Gastroesophageal sphincter (tissue), 4 donors: ENCODE results near the gene CGNL1. TPM values are rescaled to one million over a fixed set of nuclear protein-coding genes. Genes with fewer than 3 reads are reported as not detected.

Experiments
- ATAC-seq: fragments of 150-250 bp; one replicate; pipeline ENCODE4 v1.9.1; 2016; ENCODE audit warnings: mild to moderate bottlenecking, moderate library complexity
- H3K27ac ChIP-seq, 4 donors: fragments of 200-600 bp; sonication (generic) in 3 of 4; 1 replicate in 3 of 4; 2 replicates in 1 of 4; pipeline ENCODE4 v1.5.1; 2016 to 2019
- H3K27me3 ChIP-seq: fragments of 200-600 bp; sonication (generic); one replicate; pipeline ENCODE4 v1.5.1; 2019
- H3K36me3 ChIP-seq, 2 donors: fragments of 200-600 bp; sonication (generic); one replicate each; pipeline ENCODE4 v1.5.1; 2019; ENCODE audit warnings: control low read depth in 1 of 2
- H3K4me1 ChIP-seq, 3 donors: fragments of 200-600 bp; sonication (generic); 1 replicate in 2 of 3; 2 replicates in 1 of 3; pipeline ENCODE4 v1.5.1; 2016 to 2019; ENCODE audit warnings: control low read depth in 2 of 3
- H3K4me3 ChIP-seq, 2 donors: fragments of 200-600 bp; sonication (generic); one replicate each; pipeline ENCODE4 v1.5.1; 2019; ENCODE audit warnings: mild to moderate bottlenecking in 1 of 2, moderate library complexity in 1 of 2
- H3K9me3 ChIP-seq, 3 donors: fragments of 200-600 bp; sonication (generic); one replicate each; pipeline ENCODE4 v1.5.1; 2017 to 2019; ENCODE audit warnings: control low read depth in 2 of 3
- CTCF ChIP-seq, 4 experiments: fragments of 200-600 bp in 2 of 4; fragments of 450-650 bp in 2 of 4; sonication (generic) in 1 of 4; IDR thresholded peaks; one replicate each; pipeline ENCODE4 v1.5.1; 2017 to 2019; ENCODE audit warnings: antibody characterized with exemption in 4 of 4, mild to moderate bottlenecking in 2 of 4, moderate library complexity in 2 of 4
- EP300 ChIP-seq: sonication (generic); formaldehyde crosslinking; IDR thresholded peaks from one replicate; pipeline ENCODE4 v1.6.1; 2017; ENCODE audit warnings: antibody characterized with exemption, mild to moderate bottlenecking
- POLR2A ChIP-seq, 2 donors: fragments of 450-650 bp; IDR thresholded peaks; one replicate each; pipeline ENCODE4 v1.6.1; 2017; ENCODE audit warnings: antibody characterized with exemption in 2 of 2, mild to moderate bottlenecking in 2 of 2, moderate library complexity in 1 of 2
- POLR2AphosphoS5 ChIP-seq: sonication (generic); formaldehyde crosslinking; IDR thresholded peaks from one replicate; pipeline ENCODE4 v1.6.1; 2017; ENCODE audit warnings: antibody characterized with exemption
- WGBS, 2 donors: methylation state at CpG; one replicate each; pipeline ENCODE4 v1.1.5; 2018; ENCODE audit warnings: low coverage in 1 of 2; 5-methylcytosine and 5-hydroxymethylcytosine counted together
- total RNA-seq, 4 donors: library from RNA; depleted of rRNA; stranded (reverse); fragments of >200 nt; gene quantifications; one replicate each; pipeline ENCODE4 v1.1.0, GENCODE V29; 2016

CGNL1 gene
- total RNA-seq, 4 donors from 2014 or later: 8.5 to 36.4 (median 16.7) TPM

GRCh38 chr15:57460208-57460816, 84.0 kb downstream of the CGNL1 start:
- no peak overlapping the region for H3K27ac ChIP-seq
- TF ChIP-seq EP300: no peak
- TF ChIP-seq POLR2A (IDR thresholded peaks at IDR 0.05): no peak
- TF ChIP-seq CTCF (IDR thresholded peaks at IDR 0.05): no peak
- TF ChIP-seq POLR2AphosphoS5: no peak
- no peak overlapping the region for H3K4me3 ChIP-seq
- H3K9me3 ChIP-seq: no peaks in the 10 kb centered on the region
- 95 to 100% methylated on average over 2 to 3 of the region's 3 CpGs for WGBS, 2 donors
- H3K36me3 ChIP-seq: peaks cover 0 to 21% of the 10 kb centered on the region in 2 donors
- no peak for ATAC-seq
- no peaks in the 10 kb centered on the region for H3K4me1 ChIP-seq
- H3K27me3 ChIP-seq: no peaks in the 10 kb centered on the region

GRCh38 chr15:57461541-57461940, 85.2 kb downstream of the CGNL1 start:
- Histone ChIP-seq H3K36me3 (peaks cover 0 to 21% of the 10 kb centered on the region in 2 donors), H3K27me3 (no peaks in the 10 kb centered on the region), H3K9me3 (no peaks in the 10 kb centered on the region), H3K4me1 (no peaks in the 10 kb centered on the region), H3K4me3 (no peak overlapping the region), H3K27ac (no peak overlapping the region)
- WGBS, 2 donors: 90 to 97% methylated on average over 5 of the region's 5 CpGs
- no peak for ATAC-seq
- no peak for TF ChIP-seq CTCF (IDR thresholded peaks at IDR 0.05)
- no peak for TF ChIP-seq POLR2AphosphoS5
- no peak for TF ChIP-seq POLR2A (IDR thresholded peaks at IDR 0.05)
- TF ChIP-seq EP300: no peak

GRCh38 chr15:57462381-57462780, 86.1 kb downstream of the CGNL1 start:
- no peak for TF ChIP-seq EP300
- TF ChIP-seq CTCF (IDR thresholded peaks at IDR 0.05): peak; percentile 11 to 41 (median 30)
- WGBS, 2 donors: 0 to 33% methylated on average over 1 of the region's 2 CpGs
- H3K9me3 ChIP-seq: no peaks in the 10 kb centered on the region
- no peaks in the 10 kb centered on the region for H3K27me3 ChIP-seq
- H3K27ac ChIP-seq: no peak overlapping the region
- no peak overlapping the region for H3K4me3 ChIP-seq
- H3K36me3 ChIP-seq: peaks cover 0 to 13% of the 10 kb centered on the region in 2 donors
- H3K4me1 ChIP-seq: no peaks in the 10 kb centered on the region
- ATAC-seq: no peak

GRCh38 chr15:57463360-57463759, 87.1 kb downstream of the CGNL1 start:
- Histone ChIP-seq H3K27me3 (no peaks in the 10 kb centered on the region), H3K9me3 (no peaks in the 10 kb centered on the region), H3K4me3 (no peak overlapping the region), H3K27ac (no peak overlapping the region), H3K36me3 (peaks cover 0 to 9% of the 10 kb centered on the region in 2 donors), H3K4me1 (no peaks in the 10 kb centered on the region)
- no peak for TF ChIP-seq POLR2AphosphoS5
- no peak for TF ChIP-seq CTCF (IDR thresholded peaks at IDR 0.05)
- no peak for TF ChIP-seq EP300
- TF ChIP-seq POLR2A (IDR thresholded peaks at IDR 0.05): no peak
- ATAC-seq: no peak
- WGBS, 2 donors: 72 to 83% methylated on average over 6 to 7 of the region's 7 CpGs

- no peak for ATAC-seq
- Histone ChIP-seq H3K36me3 (peaks cover 0 to 9% of the 10 kb centered on the region in 2 donors), H3K4me1 (no peaks in the 10 kb centered on the region), H3K4me3 (no peak overlapping the region), H3K27me3 (no peaks in the 10 kb centered on the region), H3K9me3 (no peaks in the 10 kb centered on the region), H3K27ac (no peak overlapping the region)
- 91 to 97% methylated on average over 3 of the region's 3 CpGs for WGBS, 2 donors
- no peak for TF ChIP-seq CTCF (IDR thresholded peaks at IDR 0.05)
- no peak for TF ChIP-seq EP300
- TF ChIP-seq POLR2A (IDR thresholded peaks at IDR 0.05): no peak
- TF ChIP-seq POLR2AphosphoS5: no peak
These were observed 88.2 kb downstream of the CGNL1 start for GRCh38 chr15:57464480-57464879.
